Hematopoietic multipotent progenitor cell (in vitro differentiated cells): ENCODE measurements around the gene CFAP53. TPM values are rescaled to one million over a fixed set of nuclear protein-coding genes. Genes with fewer than 3 reads are reported as not detected.

Experiments used
- small RNA-seq: library from RNA; depleted of rRNA; stranded (forward); fragments of <200 nt; gene quantifications from one replicate; pipeline ENCODE3, GENCODE V24; 2012
- total RNA-seq: library from RNA; depleted of rRNA; stranded (reverse); fragments of >200 nt; gene quantifications from one replicate; pipeline ENCODE4 v1.2.3, GENCODE V29; 2012

Gene CFAP53
- total RNA-seq, 1 donor, result 0.27 TPM

Small RNA genes within 50 kb of the gene (small RNA-seq; reads per million reads assigned to genes)
- not detected for gene RN7SL310P

Other genes with a start within 250 kb of the CFAP53 start
- under 0.01 TPM for gene MYO5B, start 71.3 kb downstream of the CFAP53 start, total RNA-seq
- gene MBD1, start 15.0 kb upstream of the CFAP53 start, total RNA-seq, result 94.8 TPM
- 86.4 TPM for gene CXXC1, start 21.2 kb upstream of the CFAP53 start, total RNA-seq
- 0.81 TPM for gene SKA1, start 108.6 kb upstream of the CFAP53 start, total RNA-seq